ENCODE data around the gene P2RY11.

P2RY11 gene

DNA sequence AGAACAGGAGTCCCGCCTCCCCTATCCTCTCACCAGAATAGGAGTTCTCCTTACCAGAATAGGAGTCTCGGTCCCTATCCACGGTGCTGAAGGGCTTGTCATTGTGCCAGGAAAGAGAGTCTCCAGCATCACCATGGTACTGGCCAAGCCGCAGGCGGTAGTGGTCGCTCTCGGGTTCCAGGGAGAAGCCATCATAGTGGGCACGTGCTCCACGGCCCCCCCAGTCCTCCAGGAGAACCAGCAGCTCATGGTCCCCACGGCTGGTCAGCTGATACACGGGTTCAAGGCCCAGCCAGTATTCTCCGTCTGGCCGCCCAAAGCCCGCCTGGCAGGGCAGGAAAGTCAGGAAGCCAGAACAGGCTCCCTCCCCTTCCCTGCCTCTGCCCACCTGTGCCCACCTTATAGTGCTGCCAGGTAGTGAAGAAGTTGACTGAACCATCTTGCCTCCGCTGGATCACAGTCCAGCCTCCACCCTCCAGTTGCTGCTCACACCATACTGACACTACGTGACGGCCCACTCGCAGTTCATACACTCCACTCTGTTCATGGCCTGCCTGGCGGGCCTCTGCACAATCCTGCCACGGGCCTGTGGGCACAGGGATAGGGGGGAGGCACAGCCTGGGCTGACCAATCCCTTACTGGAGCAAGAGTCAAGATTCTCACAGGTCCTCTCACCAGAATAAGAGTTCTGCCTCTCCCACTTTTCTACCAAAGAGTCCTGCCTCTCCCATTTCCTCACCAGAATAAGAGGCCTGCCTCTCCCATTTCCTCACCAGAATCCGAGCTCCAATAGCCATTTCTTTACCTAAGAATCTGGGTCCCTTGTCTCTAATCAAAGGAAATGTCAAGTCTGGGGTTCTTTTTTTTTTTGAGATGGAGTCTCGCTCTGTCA, 18.0 kb upstream of the P2RY11 start:
- DNase-seq (ENCODE audit: low read depth) = no peak

DNA sequence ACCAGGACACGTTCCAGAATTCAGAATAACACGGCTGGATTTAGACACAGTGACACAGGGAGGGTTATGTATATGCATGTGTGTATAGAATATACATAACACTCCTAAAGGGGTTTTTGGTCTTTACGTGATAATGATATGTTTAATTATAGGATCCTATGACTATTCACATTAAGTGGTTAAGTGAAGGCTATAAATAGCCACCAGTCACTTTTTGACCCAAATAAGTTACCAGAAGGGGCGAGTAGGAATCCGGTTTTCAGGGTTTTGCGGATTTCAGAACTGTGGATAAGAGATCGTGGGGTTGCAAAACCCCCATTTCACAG, 15.9 kb upstream of the P2RY11 start:
- no peak for DNase-seq (ENCODE audit: low read depth)

DNA sequence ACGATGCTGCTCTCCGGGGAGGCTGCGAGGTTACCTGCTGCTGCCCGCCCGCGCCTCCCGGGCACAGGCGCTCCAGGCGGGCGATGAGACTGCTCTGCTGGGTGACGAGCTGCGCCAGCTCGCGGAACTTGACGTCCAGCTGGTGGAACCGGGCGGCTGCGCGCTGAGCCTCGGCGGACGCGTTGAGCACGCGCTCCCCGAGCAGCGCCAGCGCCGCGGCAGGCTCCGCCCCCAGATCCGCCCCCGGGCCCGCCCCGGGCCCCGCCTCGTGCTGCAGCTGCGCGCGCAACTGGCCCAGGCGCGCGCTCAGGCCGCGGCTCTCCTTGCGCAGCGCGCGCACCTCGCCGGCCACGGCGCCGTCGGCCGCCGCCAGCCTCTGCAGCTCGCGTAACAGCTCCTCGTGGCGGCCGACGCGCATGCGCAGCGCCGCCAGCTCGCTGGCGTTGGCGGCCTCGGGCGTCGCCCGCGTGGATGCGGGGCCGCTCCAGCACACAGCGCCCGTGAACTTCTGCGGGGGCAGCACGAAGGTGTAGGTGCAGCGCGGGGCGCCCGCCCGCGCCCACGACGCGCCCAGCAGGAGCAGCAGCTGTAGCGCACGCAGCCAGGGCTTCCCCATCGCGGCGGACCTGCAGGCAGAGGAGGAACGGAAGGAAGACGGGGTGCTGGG, 15.4 kb upstream of the P2RY11 start:
- DNase-seq (ENCODE audit: low read depth) = peak; percentile 81

DNA sequence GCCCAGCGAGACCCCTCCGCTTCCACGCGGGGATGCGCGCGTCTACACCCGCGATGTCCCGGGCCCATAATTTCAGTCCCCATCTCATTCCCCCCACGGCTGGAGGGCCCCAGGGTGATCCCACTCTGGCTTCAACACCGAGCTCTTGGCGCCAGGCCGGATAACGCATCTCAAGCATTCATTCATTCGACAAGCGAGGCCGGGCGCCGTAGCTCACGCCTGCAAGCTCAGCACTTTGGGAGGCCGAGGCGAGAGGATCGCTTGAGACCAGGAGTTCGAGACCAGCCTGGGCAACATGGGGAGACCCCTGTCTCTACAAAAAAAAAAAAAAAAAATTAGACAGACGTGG, 14.9 kb upstream of the P2RY11 start:
- DNase-seq (ENCODE audit: low read depth) = no peak

DNA sequence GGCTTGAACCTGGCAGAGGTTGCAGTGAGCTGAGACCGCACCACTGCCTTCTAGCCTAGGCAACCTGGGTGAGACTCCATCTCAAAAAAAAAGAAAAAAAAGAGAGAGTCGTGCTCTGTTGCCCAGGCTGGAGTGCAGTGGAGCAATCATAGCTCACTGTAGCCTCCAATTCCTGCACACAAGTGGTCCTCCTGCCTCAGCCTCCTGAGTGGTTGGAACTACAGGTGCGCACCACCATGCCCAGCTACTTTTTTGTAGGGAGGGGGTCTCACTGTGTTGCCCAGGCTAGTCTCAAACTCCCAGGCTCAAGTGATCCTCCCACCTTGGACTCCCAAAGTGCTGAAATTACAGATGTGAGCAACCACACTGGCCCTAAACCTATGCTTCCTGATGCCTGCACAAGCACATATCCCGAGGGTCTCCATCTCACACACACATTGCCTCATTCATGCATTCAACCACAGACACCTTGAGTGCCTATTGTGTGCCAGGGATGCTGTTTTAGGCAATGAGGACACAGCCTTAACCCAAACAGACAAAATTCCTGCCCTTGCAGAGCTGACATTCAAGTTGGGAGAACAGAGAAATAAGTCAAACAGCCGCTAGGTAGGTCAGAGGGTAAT, 11.2 kb upstream of the P2RY11 start:
- no peak for DNase-seq (ENCODE audit: low read depth)

DNA sequence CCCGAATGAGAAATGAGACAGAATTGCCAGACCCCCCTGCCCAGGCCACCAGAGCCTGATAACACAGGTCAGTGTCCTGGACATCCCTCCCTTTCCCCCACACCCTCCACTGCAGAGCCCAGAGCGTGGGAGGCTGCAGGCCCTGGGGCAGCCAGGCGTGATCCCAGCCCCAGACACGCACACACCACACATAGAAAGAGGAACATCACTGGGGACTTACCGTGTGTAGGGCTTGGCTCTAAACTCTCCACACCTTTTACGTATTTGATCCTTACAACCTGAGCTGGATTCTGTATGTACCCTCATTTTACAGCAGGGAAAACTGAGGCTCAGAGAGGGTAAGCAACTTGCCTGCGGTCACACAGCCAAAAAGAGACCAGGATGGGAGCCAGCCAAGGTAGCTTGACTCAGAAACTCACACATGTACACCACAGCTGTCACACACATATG, 8.7 kb upstream of the P2RY11 start:
- no peak for DNase-seq (ENCODE audit: low read depth)

DNA sequence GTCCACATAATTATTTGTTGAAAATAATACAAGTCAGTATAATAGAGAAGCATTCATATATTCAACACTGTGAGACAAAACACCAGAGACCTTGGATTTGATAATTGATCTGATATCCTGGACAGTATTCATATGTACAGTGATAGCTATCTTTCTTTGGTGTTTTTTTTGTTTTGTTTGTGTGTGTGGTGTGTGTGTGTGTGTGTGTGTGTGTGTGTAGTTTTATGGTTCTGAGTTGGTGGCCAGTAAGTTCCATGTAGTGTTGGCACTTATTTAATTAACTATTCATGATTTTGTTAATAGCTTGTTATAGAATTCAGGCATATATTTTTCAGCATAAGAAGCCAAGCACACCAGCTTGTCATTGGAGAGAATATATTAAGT, 7.4 kb upstream of the P2RY11 start:
- no peak for DNase-seq (ENCODE audit: low read depth)

DNA sequence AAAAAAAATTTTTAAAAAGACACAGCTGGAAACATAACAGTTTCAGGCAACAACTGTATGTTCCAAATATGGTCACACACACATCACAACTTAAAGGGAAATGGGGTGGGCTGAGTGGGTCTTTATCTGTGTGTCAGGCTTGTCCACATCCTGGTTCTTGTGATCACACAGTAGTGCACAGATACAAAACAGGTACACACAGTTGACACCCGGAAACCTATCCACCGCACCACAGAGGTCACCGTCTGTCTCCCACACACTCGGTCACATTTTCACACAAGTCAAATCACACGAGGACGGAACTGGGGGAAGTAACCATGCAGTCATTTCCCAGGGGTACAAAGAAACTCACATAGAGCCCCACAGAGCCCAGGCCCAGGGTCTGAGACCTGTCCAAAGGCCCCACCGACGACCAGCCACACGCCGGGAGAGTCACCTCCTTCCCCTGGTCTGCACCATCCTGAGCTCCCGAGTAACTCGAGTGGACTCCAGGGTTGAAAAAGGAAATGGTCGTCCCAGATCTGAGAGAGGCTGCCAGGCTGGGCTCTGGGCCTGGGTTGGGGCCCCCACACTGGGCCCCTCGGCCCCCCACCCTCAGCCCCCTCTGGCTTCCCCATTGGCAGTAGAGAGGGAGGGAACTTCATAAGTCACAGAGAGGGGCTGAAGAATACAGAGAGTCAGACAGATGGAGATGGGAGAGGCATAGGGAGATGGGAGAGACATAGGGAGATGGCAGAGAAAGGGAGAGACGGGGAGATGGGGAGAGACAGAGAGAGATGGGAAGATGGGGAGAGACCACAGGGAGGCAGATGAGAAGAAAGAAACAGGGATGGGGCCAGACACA, 6.6 kb upstream of the P2RY11 start:
- DNase-seq (ENCODE audit: low read depth) = peak; percentile 52

DNA sequence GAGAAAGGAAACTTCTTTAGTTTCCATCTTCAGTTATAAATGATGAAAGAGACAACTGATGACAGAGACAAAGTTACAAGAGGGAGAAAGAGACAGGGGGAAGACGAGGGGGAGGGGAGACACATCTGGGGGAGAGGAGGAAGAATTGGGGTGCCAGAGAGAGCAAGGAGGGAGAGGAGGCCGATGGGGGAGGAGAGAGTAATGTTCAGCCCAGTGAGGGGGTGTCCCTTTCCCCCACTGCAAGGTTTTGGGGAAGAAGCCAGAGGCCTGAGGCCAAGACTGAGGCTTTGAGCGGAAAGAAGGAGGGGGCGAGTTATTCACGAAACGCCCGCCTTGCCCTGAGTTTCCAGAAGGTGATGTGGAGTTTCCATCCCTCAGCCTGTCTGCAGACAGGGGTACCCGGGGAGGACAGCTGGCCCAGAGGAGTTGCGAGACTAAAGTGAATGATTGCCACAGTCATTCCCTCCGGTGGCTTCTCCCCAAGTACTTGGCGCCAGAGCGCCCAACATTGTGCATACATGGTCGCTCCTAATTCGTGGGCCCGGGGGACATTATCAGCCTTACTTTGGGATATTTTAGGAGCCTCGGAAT, 5.9 kb upstream of the P2RY11 start:
- peak; percentile 52 for DNase-seq (ENCODE audit: low read depth)

DNA sequence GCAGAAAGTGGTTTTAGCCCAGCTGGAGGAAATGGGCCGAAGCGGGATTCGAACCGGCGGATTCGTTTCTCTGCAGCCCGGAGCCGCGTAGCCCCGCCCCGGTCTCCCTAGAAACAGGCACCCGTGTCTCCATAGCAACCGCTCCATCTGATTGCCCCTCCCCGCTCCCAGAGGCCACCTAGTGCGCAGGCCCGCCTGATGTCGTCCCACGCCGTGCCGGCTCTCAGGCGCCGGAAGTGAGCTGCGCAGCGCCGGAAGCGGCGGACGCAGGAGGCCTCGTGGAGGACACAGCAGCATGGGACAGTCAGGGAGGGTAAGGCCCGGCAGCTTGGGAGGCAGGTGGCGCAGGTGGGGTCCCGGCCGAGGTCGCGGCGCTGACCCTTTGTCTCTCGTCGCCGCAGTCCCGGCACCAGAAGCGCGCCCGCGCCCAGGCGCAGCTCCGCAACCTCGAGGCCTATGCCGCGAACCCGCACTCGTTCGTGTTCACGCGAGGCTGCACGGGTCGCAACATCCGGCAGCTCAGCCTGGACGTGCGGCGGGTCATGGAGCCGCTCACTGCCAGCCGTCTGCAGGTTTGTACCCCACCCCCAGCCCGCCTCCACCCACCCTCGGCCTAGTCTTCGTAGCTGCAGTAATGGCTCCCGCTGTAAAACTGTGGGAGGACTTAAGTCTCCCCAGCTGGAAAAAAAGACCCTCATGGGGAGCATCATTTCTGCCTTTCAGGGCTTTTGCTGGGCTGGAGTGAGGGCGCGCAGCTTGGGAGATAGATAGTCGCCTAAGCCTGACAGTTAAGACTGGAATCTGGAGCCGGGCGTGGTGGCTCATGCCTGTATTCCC, 5.2 kb upstream of the P2RY11 start, which contains the start of gene PPAN:
PPAN (plus strand) TSS at position 263 of the 837 bp plus-strand sequence; CDS start at position 296, 33 bp downstream.
- peak; percentile 93 for DNase-seq (ENCODE audit: low read depth)

DNA sequence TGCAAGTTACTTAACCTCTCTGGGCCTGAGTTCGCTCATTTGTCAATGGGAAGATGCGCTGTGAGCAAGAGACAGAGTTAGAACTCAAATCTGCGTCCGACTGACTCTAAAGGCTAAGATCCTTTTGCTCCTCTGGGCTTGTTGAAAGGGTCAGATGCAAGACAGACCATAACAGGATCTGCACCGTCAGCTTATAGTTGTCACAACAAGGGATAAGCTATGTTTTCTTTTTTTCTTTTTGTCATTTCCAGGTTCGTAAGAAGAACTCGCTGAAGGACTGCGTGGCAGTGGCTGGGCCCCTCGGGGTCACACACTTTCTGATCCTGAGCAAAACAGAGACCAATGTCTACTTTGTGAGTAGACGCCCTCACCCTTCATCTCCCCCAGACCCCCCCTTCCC, 4.2 kb upstream of the P2RY11 start:
- DNase-seq (ENCODE audit: low read depth) = no peak

DNA sequence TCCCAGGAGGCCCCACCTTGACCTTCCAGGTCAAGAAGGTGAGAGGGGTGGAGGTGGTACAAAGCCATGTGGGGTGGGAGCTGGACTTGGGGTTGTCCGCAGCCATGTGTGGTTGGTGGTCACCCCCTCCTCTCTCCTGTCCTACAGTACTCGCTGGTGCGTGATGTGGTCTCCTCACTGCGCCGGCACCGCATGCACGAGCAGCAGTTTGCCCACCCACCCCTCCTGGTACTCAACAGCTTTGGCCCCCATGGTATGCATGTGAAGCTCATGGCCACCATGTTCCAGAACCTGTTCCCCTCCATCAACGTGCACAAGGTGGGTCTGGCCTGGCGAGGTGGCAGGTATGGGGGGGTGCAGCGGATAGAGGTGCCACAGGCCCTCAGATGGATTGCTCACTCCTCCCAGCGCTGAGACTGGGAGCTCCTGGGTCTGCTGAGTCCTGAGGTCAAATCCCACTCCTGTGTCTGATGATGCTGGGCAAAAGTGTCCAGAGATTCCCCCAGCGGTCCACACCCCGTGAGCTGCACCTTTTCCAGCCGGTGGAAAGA, 3.6 kb upstream of the P2RY11 start:
- no peak for DNase-seq (ENCODE audit: low read depth)

DNA sequence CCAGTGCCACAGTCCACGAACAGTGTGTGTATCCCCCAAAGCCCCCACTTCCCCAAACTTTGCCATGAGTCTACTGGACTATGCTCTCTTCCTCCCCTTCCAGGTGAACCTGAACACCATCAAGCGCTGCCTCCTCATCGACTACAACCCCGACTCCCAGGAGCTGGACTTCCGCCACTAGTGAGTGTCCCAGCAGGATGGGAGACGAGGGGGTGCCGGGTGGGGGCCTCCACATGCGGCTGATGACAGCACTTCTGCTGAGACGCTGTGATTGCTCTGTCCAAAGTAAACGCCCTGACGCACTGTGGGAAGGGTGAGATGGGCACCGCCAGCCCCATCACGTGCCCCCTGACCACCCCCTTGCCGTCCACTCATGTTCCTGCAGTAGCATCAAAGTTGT, 2.0 kb upstream of the P2RY11 start:
- DNase-seq (ENCODE audit: low read depth) = no peak

DNA sequence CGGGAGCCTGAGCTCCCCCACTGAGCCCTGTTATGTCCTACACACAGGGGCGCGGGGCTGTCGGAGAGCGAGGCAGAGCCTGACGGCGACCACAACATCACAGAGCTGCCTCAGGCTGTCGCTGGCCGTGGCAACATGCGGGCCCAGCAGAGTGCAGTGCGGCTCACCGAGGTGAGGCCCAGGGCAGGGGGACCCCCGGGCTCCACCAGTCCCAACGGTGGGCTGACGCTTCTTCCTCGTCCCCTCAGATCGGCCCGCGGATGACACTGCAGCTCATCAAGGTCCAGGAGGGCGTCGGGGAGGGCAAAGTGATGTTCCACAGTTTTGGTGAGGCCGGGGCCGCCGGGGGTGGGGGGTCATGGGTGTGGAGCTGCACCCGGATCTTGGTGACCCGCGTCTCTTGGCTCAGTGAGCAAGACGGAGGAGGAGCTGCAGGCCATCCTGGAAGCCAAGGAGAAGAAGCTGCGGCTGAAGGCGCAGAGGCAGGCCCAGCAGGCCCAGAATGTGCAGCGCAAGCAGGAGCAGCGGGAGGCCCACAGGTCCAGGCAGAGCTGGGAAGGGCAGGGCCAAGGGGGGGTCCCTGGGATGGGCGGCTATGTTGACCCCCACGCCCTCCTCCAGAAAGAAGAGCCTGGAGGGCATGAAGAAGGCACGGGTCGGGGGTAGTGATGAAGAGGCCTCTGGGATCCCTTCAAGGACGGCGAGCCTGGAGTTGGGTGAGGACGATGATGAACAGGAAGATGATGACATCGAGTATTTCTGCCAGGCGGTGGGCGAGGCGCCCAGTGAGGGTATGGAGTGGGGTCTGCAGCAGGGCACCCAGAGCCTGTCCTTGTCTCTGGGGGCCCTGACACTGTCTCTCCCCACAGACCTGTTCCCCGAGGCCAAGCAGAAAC, 1.2 kb upstream of the P2RY11 start:
- no peak for DNase-seq (ENCODE audit: low read depth)

DNA sequence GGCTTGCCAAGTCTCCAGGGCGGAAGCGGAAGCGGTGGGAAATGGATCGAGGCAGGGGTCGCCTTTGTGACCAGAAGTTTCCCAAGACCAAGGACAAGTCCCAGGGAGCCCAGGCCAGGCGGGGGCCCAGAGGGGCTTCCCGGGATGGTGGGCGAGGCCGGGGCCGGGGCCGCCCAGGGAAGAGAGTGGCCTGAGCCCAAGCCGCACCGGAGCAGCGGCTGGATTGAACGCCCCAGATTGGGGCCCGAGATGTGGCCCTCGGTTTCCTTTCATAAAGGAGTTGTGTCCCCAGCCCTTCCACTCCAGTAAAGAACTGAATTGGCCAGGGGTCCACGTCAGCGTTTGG, 548 bp upstream of the P2RY11 start:
- no peak for DNase-seq (ENCODE audit: low read depth)

DNA sequence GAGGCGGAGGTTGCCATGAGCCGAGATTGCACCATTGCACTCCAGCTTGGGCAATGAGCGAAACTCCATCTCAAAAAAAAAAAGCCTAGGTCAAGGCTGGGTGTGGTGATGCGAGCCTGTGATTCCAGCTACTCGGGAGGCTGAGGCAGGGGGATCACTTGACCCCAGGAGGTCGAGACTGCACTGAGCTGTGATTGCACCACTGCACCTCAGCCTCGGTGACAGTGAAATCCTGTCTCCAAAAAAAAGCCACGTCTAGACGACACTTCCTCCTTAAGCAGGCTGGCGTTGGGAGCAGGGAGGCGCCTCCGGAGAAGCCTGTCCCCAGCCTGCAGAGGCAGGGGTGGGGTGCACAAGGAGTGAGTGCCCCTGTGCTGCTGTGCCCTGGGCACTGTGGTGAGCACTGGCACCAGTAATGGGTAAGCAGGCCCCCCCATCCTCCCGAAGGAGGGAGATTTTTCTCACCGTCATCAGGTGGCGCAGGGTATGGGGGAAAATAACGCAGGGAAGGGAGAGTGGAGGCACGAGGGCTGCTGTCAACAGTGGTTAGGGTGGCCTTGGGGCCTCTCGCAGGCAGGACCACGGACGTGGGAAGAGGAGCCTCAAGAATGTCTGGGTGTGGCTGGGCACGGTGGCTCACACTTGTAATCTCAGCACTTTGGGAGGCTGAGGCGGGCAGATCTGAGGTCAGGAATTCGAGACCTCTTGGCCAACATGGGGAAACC, 706 bp downstream of the P2RY11 start:
- no peak for DNase-seq (ENCODE audit: low read depth)

DNA sequence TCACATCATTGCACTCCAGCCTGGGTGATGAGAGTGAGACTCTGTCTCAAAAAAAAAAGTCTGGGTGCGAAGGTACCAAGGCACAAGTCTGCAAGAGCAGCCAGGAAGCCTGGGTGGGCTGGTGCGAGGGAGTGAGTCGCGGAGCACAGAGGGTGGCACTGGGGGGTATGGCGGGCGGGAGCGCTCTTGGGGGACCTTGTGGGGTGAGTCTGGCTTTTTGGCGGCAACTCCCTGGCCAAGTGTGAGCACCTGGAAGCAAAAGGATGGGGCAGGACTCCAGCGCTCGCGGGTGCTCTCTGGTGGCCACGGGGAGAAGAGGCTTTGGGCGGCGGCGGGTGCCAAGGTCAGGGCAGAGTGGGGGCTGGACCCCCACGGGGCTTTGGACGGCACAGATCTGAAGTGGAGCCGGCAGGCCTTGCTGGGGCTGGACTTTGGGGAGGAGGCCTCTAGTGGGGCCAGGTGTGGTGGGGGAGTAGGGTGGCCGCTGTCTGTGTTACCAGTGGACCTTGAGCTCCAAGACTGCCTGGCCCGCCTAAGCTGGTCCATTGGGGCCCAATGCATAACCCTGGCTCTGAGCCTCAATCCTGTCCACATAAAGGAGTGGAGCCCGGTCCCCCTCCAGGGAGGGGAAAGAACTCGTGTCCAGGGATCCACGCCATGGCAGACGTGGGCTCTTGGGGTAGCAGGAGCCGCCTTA, 1.6 kb downstream of the P2RY11 start:
- peak; percentile 56 for DNase-seq (ENCODE audit: low read depth)

DNA sequence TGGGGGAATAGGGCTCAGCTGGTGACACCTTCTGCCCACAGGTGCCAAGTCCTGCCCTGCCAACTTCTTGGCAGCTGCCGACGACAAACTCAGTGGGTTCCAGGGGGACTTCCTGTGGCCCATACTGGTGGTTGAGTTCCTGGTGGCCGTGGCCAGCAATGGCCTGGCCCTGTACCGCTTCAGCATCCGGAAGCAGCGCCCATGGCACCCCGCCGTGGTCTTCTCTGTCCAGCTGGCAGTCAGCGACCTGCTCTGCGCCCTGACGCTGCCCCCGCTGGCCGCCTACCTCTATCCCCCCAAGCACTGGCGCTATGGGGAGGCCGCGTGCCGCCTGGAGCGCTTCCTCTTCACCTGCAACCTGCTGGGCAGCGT, 2.1 kb downstream of the P2RY11 start:
- DNase-seq (ENCODE audit: low read depth) = no peak

All from activated T-cell treated with anti-CD3 and anti-CD28 coated beads for 1 hour (primary cell).